A549 (cell line): ENCODE results near the gene CEP85L. TPM values are rescaled to one million over a fixed set of nuclear protein-coding genes. Genes with fewer than 3 reads are reported as not detected.

Experiments
- ATAC-seq, 2 experiments: fragments of 200-7000 bp in 1 of 2; fragments of >200 bp in 1 of 2; cut with Nextera tagmentation in 1 of 2; cut with Tn5 transposase in 1 of 2; 3 replicates each; pipeline versions ENCODE4 v1.8.0 to v1.9.1; 2018 to 2020; ENCODE audit warnings: mild to moderate bottlenecking in 1 of 2, moderate library complexity in 1 of 2
- CTCF ChIA-PET: fragments of 300-600 bp; sonication (Branson Sonifier 250); formaldehyde crosslinking; extraction: SDS; loops from one replicate; lab custom pipeline; 2021; ENCODE audit warnings: antibody characterized with exemption, inconsistent platforms; lab: Yijun Ruan, JAX
- POLR2A ChIA-PET: fragments of 350-600 bp; formaldehyde crosslinking; extraction: SDS; loops from one replicate; lab custom pipeline; 2021; ENCODE audit warnings: antibody characterized with exemption, inconsistent platforms; lab: Yijun Ruan, JAX
- DNase-seq, 2 experiments: peaks; one replicate each; pipeline versions ENCODE4 v3.0.0 to v3.0.0-alpha.2; 2011 to 2016; ENCODE audit warnings: low read depth in 1 of 2, low spot score in 1 of 2
- FAIRE-seq: peaks from 2 replicates; lab custom pipeline; 2011; peaks lifted over from hg19 to GRCh38; lab: Jason Lieb, UNC
- H3K27ac ChIP-seq, 2 experiments: fragments of >200 bp; sonication (Bioruptor Twin); formaldehyde crosslinking; 3 replicates each; pipeline ENCODE4 v1.5.1; 2016 to 2017
- H3K4me1 ChIP-seq: fragments of >200 bp; sonication (Bioruptor Twin); formaldehyde crosslinking; 3 replicates; pipeline ENCODE4 v1.6.1; 2016
- H3K4me2 ChIP-seq: fragments of >200 bp; sonication (Bioruptor Twin); formaldehyde crosslinking; 3 replicates; pipeline ENCODE4 v1.6.1; 2016
- H3K4me3 ChIP-seq: fragments of >200 bp; sonication (Bioruptor Twin); formaldehyde crosslinking; 3 replicates; pipeline ENCODE4 v1.5.1; 2016
- H3K9me3 ChIP-seq: fragments of >200 bp; sonication (Bioruptor Twin); formaldehyde crosslinking; 3 replicates; pipeline ENCODE4 v1.6.1; 2016
- MAFK ChIP-seq: fragments of 450-650 bp; IDR thresholded peaks from 2 replicates; pipeline ENCODE4 v1.6.1; 2014; ENCODE audit not compliant: partially characterized antibody
- RCOR1 ChIP-seq: fragments of 150-350 bp; IDR thresholded peaks from 2 replicates; pipeline ENCODE4 v1.6.1; 2014; ENCODE audit warnings: antibody characterized with exemption, low read length, low read depth
- polyA plus RNA-seq, 4 experiments: library from polyadenylated mRNA; depleted of rRNA in 3 of 4; stranded (reverse); fragments of >200 nt; fragmentation: RNase III in 1 of 4; extraction: RNeasy Plus Mini Kit Qiagen cat#74134 plus additional on column Dnase treatment in 1 of 4; gene quantifications; 2 replicates in 3 of 4; 3 replicates in 1 of 4; pipeline ENCODE4 v1.2.3, GENCODE V29; 2011 to 2017

The CEP85L gene
- polyA plus RNA-seq, 2 of the 4 experiments (the other 2 are of a cell fraction), result 1.3 to 3.4 TPM

DNA sequence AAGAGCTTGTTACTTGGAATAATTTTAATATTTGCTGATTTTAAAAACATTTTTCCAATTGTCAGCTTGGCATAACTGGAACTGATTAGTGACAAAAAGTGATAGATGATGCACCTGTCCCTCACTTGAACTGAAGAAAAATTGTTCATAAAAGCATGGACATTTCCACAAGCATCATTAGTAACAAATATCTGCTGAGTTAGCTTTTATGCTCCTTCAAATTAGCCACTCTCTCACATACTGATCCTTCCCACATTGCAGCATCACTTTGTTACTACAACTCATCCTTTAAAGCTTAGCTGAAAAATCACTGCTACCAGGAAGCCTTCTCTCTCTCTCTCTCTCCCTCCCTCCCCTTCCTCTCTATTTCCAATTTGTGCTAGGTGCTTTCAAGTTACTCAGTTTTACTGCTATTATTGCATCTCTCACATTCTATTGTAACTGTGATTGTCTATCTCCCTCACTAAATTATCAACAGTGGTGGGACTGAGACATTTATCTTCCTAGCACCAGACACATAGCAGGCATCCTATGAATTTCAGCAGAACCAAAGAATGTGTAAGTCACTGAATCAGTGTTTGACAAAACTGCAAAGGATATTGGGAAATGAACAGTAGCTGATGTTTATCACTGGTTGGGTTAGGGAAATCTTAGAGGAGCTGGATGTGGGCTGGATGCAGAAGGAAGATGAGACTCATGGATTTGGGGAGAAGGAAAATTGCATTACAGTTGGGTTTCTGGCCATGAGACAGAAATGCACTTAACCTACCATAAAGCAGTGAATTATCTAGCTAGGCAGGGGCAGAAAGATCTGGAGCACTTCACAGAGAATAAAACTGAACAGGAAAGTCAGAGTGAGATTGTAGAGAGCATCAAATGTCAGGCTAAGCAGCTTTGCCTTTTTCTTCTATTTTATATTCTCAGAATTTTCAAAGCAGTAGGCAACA is 231.7 kb downstream of the CEP85L start:
- ChIA-PET POLR2A (no interaction called here), CTCF (no interaction called here)
- Histone ChIP-seq H3K4me2 (no peak overlapping the region), H3K4me1 (no peaks in the 10 kb centered on the region), H3K9me3 (no peaks in the 10 kb centered on the region), H3K4me3 (no peak overlapping the region), H3K27ac (no peak overlapping the region)
- FAIRE-seq, result no peak
- ATAC-seq, result no peak
- no peak for DNase-seq
- TF ChIP-seq MAFK (peak; percentile 57), RCOR1 (no peak)

Other genes with a start within 250 kb of the CEP85L start
- not detected in 2 replicates for gene PLN, start 103.3 kb downstream of the CEP85L start, polyA plus RNA-seq (2011; rRNA removed)
- not detected in 3 replicates for gene PLN, start 103.3 kb downstream of the CEP85L start, polyA plus RNA-seq (2017; fragmentation: RNase III; extraction: RNeasy Plus Mini Kit Qiagen cat#74134 plus additional on column Dnase treatment)
- 15.9 and 24.6 TPM in 2 replicates for gene ASF1A, start 242.6 kb upstream of the CEP85L start, polyA plus RNA-seq (2011; rRNA removed)
- 11.8 to 13.1 TPM (median 12.2 TPM) in 3 replicates for gene ASF1A, start 242.6 kb upstream of the CEP85L start, polyA plus RNA-seq (2017; fragmentation: RNase III; extraction: RNeasy Plus Mini Kit Qiagen cat#74134 plus additional on column Dnase treatment)